ENCODE results near the gene NLRP10. TPM values are rescaled to one million over a fixed set of nuclear protein-coding genes. Genes with fewer than 3 reads are reported as not detected.

NLRP10 gene
- total and polyA plus RNA-seq, 2 of the 13 experiments (the other 11 are each of a cell fraction or from before 2014, with no cell fraction given) = not detected

DNA sequence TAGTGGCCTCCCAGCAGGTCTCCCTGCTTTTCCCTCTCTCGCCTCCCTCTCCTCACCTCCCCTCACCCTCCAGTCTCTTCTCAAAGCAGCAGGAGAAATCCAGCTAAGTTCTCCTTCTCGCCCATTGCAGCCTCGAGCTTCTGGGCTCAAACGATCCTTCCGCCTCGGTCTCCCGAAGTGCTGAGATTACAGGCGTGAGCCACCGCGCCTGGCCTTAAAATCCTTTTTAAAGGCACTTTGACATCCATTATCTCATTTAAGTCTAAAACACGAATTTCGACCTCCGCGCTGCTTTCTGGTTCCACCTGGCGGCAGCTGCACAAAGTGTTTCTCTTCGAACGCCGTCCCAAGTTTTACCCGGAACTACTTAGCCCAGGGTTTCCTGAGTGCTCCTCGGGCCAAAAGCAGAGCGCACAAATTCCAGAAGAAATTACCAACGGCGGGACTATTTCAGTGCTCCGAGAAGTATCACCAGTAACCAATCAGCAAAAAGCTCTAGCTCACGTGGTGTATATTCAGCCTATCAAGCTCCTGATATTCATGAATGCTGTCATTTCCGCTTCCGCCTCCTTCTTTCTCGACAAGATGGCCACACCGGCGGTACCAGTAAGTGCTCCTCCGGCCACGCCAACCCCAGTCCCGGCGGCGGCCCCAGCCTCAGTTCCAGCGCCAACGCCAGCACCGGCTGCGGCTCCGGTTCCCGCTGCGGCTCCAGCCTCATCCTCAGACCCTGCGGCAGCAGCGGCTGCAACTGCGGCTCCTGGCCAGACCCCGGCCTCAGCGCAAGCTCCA lies 21.7 kb upstream of the NLRP10 start, which contains the start of gene EIF3F (continued):
- TF ChIP-seq, protein P1, sequence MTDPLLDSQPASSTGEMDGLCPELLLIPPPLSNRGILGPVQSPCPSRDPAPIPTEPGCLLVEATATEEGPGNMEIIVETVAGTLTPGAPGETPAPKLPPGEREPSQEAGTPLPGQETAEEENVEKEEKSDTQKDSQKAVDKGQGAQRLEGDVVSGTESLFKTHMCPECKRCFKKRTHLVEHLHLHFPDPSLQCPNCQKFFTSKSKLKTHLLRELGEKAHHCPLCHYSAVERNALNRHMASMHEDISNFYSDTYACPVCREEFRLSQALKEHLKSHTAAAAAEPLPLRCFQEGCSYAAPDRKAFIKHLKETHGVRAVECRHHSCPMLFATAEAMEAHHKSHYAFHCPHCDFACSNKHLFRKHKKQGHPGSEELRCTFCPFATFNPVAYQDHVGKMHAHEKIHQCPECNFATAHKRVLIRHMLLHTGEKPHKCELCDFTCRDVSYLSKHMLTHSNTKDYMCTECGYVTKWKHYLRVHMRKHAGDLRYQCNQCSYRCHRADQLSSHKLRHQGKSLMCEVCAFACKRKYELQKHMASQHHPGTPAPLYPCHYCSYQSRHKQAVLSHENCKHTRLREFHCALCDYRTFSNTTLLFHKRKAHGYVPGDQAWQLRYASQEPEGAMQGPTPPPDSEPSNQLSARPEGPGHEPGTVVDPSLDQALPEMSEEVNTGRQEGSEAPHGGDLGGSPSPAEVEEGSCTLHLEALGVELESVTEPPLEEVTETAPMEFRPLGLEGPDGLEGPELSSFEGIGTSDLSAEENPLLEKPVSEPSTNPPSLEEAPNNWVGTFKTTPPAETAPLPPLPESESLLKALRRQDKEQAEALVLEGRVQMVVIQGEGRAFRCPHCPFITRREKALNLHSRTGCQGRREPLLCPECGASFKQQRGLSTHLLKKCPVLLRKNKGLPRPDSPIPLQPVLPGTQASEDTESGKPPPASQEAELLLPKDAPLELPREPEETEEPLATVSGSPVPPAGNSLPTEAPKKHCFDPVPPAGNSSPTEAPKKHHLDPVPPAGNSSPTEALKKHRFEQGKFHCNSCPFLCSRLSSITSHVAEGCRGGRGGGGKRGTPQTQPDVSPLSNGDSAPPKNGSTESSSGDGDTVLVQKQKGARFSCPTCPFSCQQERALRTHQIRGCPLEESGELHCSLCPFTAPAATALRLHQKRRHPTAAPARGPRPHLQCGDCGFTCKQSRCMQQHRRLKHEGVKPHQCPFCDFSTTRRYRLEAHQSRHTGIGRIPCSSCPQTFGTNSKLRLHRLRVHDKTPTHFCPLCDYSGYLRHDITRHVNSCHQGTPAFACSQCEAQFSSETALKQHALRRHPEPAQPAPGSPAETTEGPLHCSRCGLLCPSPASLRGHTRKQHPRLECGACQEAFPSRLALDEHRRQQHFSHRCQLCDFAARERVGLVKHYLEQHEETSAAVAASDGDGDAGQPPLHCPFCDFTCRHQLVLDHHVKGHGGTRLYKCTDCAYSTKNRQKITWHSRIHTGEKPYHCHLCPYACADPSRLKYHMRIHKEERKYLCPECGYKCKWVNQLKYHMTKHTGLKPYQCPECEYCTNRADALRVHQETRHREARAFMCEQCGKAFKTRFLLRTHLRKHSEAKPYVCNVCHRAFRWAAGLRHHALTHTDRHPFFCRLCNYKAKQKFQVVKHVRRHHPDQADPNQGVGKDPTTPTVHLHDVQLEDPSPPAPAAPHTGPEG (CRISPR knock-in tag; IDR thresholded peaks at IDR 0.05) = peak; percentile 73; the same call in 1 of the 2 replicates
- TF ChIP-seq PCBP2 (optimal IDR thresholded peaks at IDR 0.05; ENCODE audit: low read depth, low read length, poor library complexity, severe bottlenecking) (no peak), ZNF367 (CRISPR knock-in tag; IDR thresholded peaks at IDR 0.05; ENCODE audit: borderline replicate concordance) (no peak), ZBTB7A (CRISPR knock-in tag; IDR thresholded peaks at IDR 0.05) (no peak), KMT2B (CRISPR knock-in tag; IDR thresholded peaks at IDR 0.05) (peak; percentile 75), MATR3 (CRISPR knock-in tag; IDR thresholded peaks at IDR 0.05) (no peak), ATRX (CRISPR knock-in tag; IDR thresholded peaks at IDR 0.05; ENCODE audit: borderline replicate concordance) (no peak), SOX13 (IDR thresholded peaks at IDR 0.05) (peak; percentile 47; the same call in 1 of the 2 replicates), SOX13 (CRISPR knock-in tag; conservative IDR thresholded peaks at IDR 0.05 in 1 of 2, IDR thresholded peaks at IDR 0.05 in 1 of 2) (peak in 1 of 2 experiments; percentile 34; a peak in 2 of 4 replicates), ZNF563 (CRISPR knock-in tag; IDR thresholded peaks at IDR 0.05) (no peak), PITX1 (CRISPR knock-in tag; IDR thresholded peaks at IDR 0.05) (peak; percentile 61; the same call in 1 of the 2 replicates), ZNF160 (CRISPR knock-in tag; IDR thresholded peaks at IDR 0.05) (no peak), GPN1 (CRISPR knock-in tag; IDR thresholded peaks at IDR 0.05; ENCODE audit: borderline replicate concordance) (no peak)
- TF ChIP-seq, protein P2, sequence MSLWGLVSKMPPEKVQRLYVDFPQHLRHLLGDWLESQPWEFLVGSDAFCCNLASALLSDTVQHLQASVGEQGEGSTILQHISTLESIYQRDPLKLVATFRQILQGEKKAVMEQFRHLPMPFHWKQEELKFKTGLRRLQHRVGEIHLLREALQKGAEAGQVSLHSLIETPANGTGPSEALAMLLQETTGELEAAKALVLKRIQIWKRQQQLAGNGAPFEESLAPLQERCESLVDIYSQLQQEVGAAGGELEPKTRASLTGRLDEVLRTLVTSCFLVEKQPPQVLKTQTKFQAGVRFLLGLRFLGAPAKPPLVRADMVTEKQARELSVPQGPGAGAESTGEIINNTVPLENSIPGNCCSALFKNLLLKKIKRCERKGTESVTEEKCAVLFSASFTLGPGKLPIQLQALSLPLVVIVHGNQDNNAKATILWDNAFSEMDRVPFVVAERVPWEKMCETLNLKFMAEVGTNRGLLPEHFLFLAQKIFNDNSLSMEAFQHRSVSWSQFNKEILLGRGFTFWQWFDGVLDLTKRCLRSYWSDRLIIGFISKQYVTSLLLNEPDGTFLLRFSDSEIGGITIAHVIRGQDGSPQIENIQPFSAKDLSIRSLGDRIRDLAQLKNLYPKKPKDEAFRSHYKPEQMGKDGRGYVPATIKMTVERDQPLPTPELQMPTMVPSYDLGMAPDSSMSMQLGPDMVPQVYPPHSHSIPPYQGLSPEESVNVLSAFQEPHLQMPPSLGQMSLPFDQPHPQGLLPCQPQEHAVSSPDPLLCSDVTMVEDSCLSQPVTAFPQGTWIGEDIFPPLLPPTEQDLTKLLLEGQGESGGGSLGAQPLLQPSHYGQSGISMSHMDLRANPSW (CRISPR knock-in tag; IDR thresholded peaks at IDR 0.05; ENCODE audit: borderline replicate concordance) = 0 out of 2 replicates have a peak, but pooled peaks have one; percentile 59
- TF ChIP-seq, protein P3, sequence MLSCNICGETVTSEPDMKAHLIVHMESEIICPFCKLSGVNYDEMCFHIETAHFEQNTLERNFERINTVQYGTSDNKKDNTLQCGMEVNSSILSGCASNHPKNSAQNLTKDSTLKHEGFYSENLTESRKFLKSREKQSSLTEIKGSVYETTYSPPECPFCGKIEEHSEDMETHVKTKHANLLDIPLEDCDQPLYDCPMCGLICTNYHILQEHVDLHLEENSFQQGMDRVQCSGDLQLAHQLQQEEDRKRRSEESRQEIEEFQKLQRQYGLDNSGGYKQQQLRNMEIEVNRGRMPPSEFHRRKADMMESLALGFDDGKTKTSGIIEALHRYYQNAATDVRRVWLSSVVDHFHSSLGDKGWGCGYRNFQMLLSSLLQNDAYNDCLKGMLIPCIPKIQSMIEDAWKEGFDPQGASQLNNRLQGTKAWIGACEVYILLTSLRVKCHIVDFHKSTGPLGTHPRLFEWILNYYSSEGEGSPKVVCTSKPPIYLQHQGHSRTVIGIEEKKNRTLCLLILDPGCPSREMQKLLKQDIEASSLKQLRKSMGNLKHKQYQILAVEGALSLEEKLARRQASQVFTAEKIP (CRISPR knock-in tag; IDR thresholded peaks at IDR 0.05; ENCODE audit: borderline replicate concordance) = no peak
- TF ChIP-seq, protein P4, sequence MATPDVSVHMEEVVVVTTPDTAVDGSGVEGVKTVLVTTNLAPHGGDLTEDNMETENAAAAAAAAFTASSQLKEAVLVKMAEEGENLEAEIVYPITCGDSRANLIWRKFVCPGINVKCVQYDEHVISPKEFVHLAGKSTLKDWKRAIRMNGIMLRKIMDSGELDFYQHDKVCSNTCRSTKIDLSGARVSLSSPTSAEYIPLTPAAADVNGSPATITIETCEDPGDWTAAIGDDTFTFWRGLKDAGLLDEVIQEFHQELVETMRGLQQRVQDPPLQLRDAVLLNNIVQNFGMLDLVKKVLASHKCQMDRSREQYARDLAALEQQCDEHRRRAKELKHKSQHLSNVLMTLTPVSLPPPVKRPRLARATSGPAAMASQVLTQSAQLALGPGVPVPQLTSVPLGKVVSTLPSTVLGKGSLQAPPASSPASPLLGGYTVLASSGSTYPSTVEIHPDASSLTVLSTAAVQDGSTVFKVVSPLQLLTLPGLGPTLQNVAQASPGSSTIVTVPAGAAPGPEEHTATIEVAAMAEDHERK (CRISPR knock-in tag; IDR thresholded peaks at IDR 0.05; ENCODE audit: low read depth) = no peak
